CD4-positive, alpha-beta T cell treated with Interleukin-17A for 1 hour (primary cell): Measurements from ENCODE around the gene MARCHF4.

Experiments
- DNase-seq: peaks from one replicate; pipeline ENCODE4 v3.0.0-alpha.2; 2020

Gene MARCHF4

GRCh38 chr2:216371721-216372702 is at the start of gene MARCHF4:
Gene MARCHF4, minus strand, starts transcription at chr2:216372483. Its CDS starts 2,223 bp downstream, at chr2:216370260.
- DNase-seq, result peak; percentile 63

- DNase-seq, result no peak
These were observed 48.3 kb upstream of the MARCHF4 start for GRCh38 chr2:216420367-216421101.

GRCh38 chr2:216418981-216419380 is 46.7 kb upstream of the MARCHF4 start:
- DNase-seq, result no peak

GRCh38 chr2:216416571-216417307 is 44.5 kb upstream of the MARCHF4 start:
- no peak for DNase-seq

GRCh38 chr2:216415541-216415940 is 43.3 kb upstream of the MARCHF4 start:
- DNase-seq, result no peak

GRCh38 chr2:216414772-216415319 is 42.6 kb upstream of the MARCHF4 start:
- DNase-seq, result no peak

GRCh38 chr2:216413882-216414281 is 41.6 kb upstream of the MARCHF4 start:
- no peak for DNase-seq

- DNase-seq, result peak; percentile 98
These were observed 40.0 kb upstream of the MARCHF4 start, which contains the start of gene SMARCAL1 for GRCh38 chr2:216412022-216412999. Gene SMARCAL1, plus strand, starts transcription at chr2:216412484. Its CDS starts 2,221 bp downstream, at chr2:216414705.

GRCh38 chr2:216410550-216410949 is 38.3 kb upstream of the MARCHF4 start:
- no peak for DNase-seq

GRCh38 chr2:216408426-216409290 is 36.4 kb upstream of the MARCHF4 start:
- no peak for DNase-seq

- no peak for DNase-seq
These were observed 34.5 kb upstream of the MARCHF4 start for GRCh38 chr2:216406826-216407225.

GRCh38 chr2:216405588-216405987 is 33.3 kb upstream of the MARCHF4 start:
- no peak for DNase-seq

GRCh38 chr2:216404010-216404618 is 31.8 kb upstream of the MARCHF4 start:
- DNase-seq, result peak; percentile 60

GRCh38 chr2:216402751-216403150 is 30.5 kb upstream of the MARCHF4 start:
- DNase-seq, result no peak

- no peak for DNase-seq
These were observed 27.3 kb upstream of the MARCHF4 start for GRCh38 chr2:216399621-216400020.

- no peak for DNase-seq
These were observed 22.6 kb upstream of the MARCHF4 start for GRCh38 chr2:216394881-216395280.

- no peak for DNase-seq
These were observed 20.9 kb upstream of the MARCHF4 start for GRCh38 chr2:216392945-216393840.

GRCh38 chr2:216392018-216392562 is 19.8 kb upstream of the MARCHF4 start:
- no peak for DNase-seq
